H1 (cell line): ENCODE measurements around the gene SRRM4. TPM values are rescaled to one million over a fixed set of nuclear protein-coding genes. Genes with fewer than 3 reads are reported as not detected.

Experiments used
- EP300 ChIP-seq, 2 experiments: IDR thresholded peaks; 1 replicate in 1 of 2; 2 replicates in 1 of 2; pipeline ENCODE4 v1.6.1; 2011 to 2012; ENCODE audit warnings: low read depth in 2 of 2, low read length in 2 of 2, mild to moderate bottlenecking in 2 of 2, borderline replicate concordance in 1 of 2, inconsistent platforms in 1 of 2, moderate library complexity in 1 of 2
- GABPA ChIP-seq: IDR thresholded peaks from 2 replicates; pipeline ENCODE4 v1.6.1; 2011; ENCODE audit warnings: mild to moderate bottlenecking, low read length, moderate library complexity, borderline replicate concordance; ENCODE audit not compliant: insufficient read depth
- GTF2F1 ChIP-seq: IDR thresholded peaks from 2 replicates; pipeline ENCODE4 v1.6.1; 2012; ENCODE audit warnings: low read depth, low read length, improper control_type of control experiment, borderline replicate concordance
- NRF1 ChIP-seq: IDR thresholded peaks from 2 replicates; pipeline ENCODE4 v1.6.1; 2011; ENCODE audit warnings: mild to moderate bottlenecking, low read depth, low read length, improper control_type of control experiment
- polyA plus RNA-seq, 7 experiments: library from polyadenylated mRNA; depleted of rRNA in 3 of 7; stranded (reverse) in 5 of 7; unstranded in 2 of 7; fragments of >200 nt in 5 of 7; fragments of 200-250 nt in 2 of 7; gene quantifications; 1 replicate in 5 of 7; 2 replicates in 1 of 7; 4 replicates in 1 of 7; pipeline versions ENCODE4 v1.2.1 to v1.2.3, GENCODE V29; 2011 to 2013; ENCODE audit warnings: missing spikeins in 2 of 7, mixed read lengths in 2 of 7
- total RNA-seq: library from RNA; stranded (reverse); fragmentation: NEBNext Ultra II Directional; extraction: Animal tissue kit (Norgen Biotek cat#: 25700); gene quantifications from 2 replicates; pipeline ENCODE4 v1.2.1, GENCODE V29; 2021

Gene SRRM4
- total and polyA plus RNA-seq, 2 of the 8 experiments (the other 6 are each of a cell fraction or from before 2014, with no cell fraction given), result 0.53 to 1.1 TPM

GRCh38 chr12:119096429-119097202 lies 115.3 kb downstream of the SRRM4 start (continued):
- TF ChIP-seq GABPA, result no peak
- TF ChIP-seq NRF1, result no peak
- TF ChIP-seq GTF2F1, result no peak
- TF ChIP-seq EP300 (IDR thresholded peaks at IDR 0.05; ENCODE audit: borderline replicate concordance in 1 of 2, low read depth in 2 of 2, low read length in 2 of 2), result no peak
